Suprapubic skin (tissue), 4 donors: ENCODE data around the gene BPIFA2. TPM values are rescaled to one million over a fixed set of nuclear protein-coding genes. Genes with fewer than 3 reads are reported as not detected.
"Not testable (repeated sequence)": the region's sequence is repeated elsewhere in the genome, so short reads cannot be mapped to it uniquely, and the experiment has no call there.

Experiments used
- DNase-seq, 2 donors: peaks; one replicate each; pipeline ENCODE4 v3.0.0-alpha.2; 2019; ENCODE audit warnings: low spot score in 2 of 2
- H3K27ac ChIP-seq: fragments of 200-600 bp; sonication (generic); one replicate; pipeline ENCODE4 v1.5.1; 2019
- H3K27me3 ChIP-seq: fragments of 200-600 bp; sonication (generic); one replicate; pipeline ENCODE4 v1.5.1; 2019
- H3K36me3 ChIP-seq: fragments of 200-600 bp; sonication (generic); one replicate; pipeline ENCODE4 v1.5.1; 2019
- H3K4me1 ChIP-seq: fragments of 200-600 bp; sonication (generic); one replicate; pipeline ENCODE4 v1.5.1; 2019
- H3K4me3 ChIP-seq: fragments of 200-600 bp; sonication (generic); one replicate; pipeline ENCODE4 v1.5.1; 2019; ENCODE audit warnings: mild to moderate bottlenecking
- H3K9me3 ChIP-seq: fragments of 200-600 bp; sonication (generic); one replicate; pipeline ENCODE4 v1.5.1; 2019
- CTCF ChIP-seq, 2 donors: fragments of 200-600 bp in 1 of 2; fragments of 450-650 bp in 1 of 2; sonication (generic) in 1 of 2; IDR thresholded peaks; one replicate each; pipeline ENCODE4 v1.5.1; 2016 to 2019; ENCODE audit warnings: antibody characterized with exemption in 2 of 2, mild to moderate bottlenecking in 1 of 2, moderate library complexity in 1 of 2
- EP300 ChIP-seq: sonication (generic); formaldehyde crosslinking; IDR thresholded peaks from one replicate; pipeline ENCODE4 v1.6.1; 2017; ENCODE audit warnings: antibody characterized with exemption
- POLR2A ChIP-seq, 2 donors: fragments of 450-650 bp; IDR thresholded peaks; one replicate each; pipeline ENCODE4 v1.6.1; 2017; ENCODE audit warnings: antibody characterized with exemption in 2 of 2, mild to moderate bottlenecking in 2 of 2, moderate library complexity in 2 of 2
- POLR2AphosphoS5 ChIP-seq, 3 donors: sonication (generic); formaldehyde crosslinking; IDR thresholded peaks; one replicate each; pipeline ENCODE4 v1.6.1; 2017; ENCODE audit warnings: antibody characterized with exemption in 3 of 3
- WGBS: methylation state at CpG from one replicate; pipeline ENCODE4 v1.1.5; 2018; 5-methylcytosine and 5-hydroxymethylcytosine counted together
- total RNA-seq, 4 donors: library from RNA; depleted of rRNA; stranded (reverse); fragments of >200 nt; gene quantifications; one replicate each; pipeline ENCODE4 v1.1.0, GENCODE V29; 2016

Gene BPIFA2
- total RNA-seq: not detected

- no peak for DNase-seq
- H3K9me3 ChIP-seq: no peaks in the 10 kb centered on the region
- H3K4me3 ChIP-seq: no peak within 1 kb of the TSS
- no peak within 1 kb of the TSS for H3K27ac ChIP-seq
- no peaks in the 10 kb centered on the region for H3K4me1 ChIP-seq
- WGBS: 83% methylated on average over 8 of the region's 8 CpGs
- no peak for TF ChIP-seq POLR2AphosphoS5 (IDR thresholded peaks at IDR 0.05)
- no peak for TF ChIP-seq POLR2A (IDR thresholded peaks at IDR 0.05)
- TF ChIP-seq CTCF (IDR thresholded peaks at IDR 0.05): no peak
- TF ChIP-seq EP300: no peak
- H3K27me3 ChIP-seq: peaks cover 20% of the 10 kb centered on the region
- no peaks in the 10 kb centered on the region for H3K36me3 ChIP-seq
Measured at GRCh38 chr20:33167859-33168258, at the start of gene BPIFA2. Gene BPIFA2, plus strand, starts transcription at chr20:33168159. Its CDS starts 987 bp downstream, at chr20:33169146.

GRCh38 chr20:33119725-33120720, 47.9 kb upstream of the BPIFA2 start:
- 82% methylated on average over 3 of the region's 3 CpGs for WGBS
- no peak overlapping the region for H3K27ac ChIP-seq
- no peaks in the 10 kb centered on the region for H3K9me3 ChIP-seq
- no peaks in the 10 kb centered on the region for H3K4me1 ChIP-seq
- no peak overlapping the region for H3K4me3 ChIP-seq
- H3K36me3 ChIP-seq: no peaks in the 10 kb centered on the region
- H3K27me3 ChIP-seq: peaks cover 4% of the 10 kb centered on the region
- no peak for DNase-seq
- TF ChIP-seq CTCF (IDR thresholded peaks at IDR 0.05): no peak
- TF ChIP-seq EP300: no peak
- TF ChIP-seq POLR2A (IDR thresholded peaks at IDR 0.05): no peak
- TF ChIP-seq POLR2AphosphoS5 (IDR thresholded peaks at IDR 0.05): no peak

- H3K36me3 ChIP-seq: no peaks in the 10 kb centered on the region
- no peak for TF ChIP-seq EP300
- no peak for TF ChIP-seq POLR2AphosphoS5 (IDR thresholded peaks at IDR 0.05)
- no peak for TF ChIP-seq CTCF (IDR thresholded peaks at IDR 0.05)
- TF ChIP-seq POLR2A (IDR thresholded peaks at IDR 0.05): no peak
- no peak overlapping the region for H3K4me3 ChIP-seq
- H3K4me1 ChIP-seq: no peaks in the 10 kb centered on the region
- 97% methylated on average over 3 of the region's 3 CpGs for WGBS
- H3K27ac ChIP-seq: no peak overlapping the region
- H3K9me3 ChIP-seq: no peaks in the 10 kb centered on the region
- H3K27me3 ChIP-seq: peaks cover 8% of the 10 kb centered on the region
- no peak for DNase-seq
Measured at GRCh38 chr20:33120934-33121333, 47.0 kb upstream of the BPIFA2 start.

- not testable (repeated sequence) for H3K36me3 ChIP-seq, H3K9me3 ChIP-seq, H3K27ac ChIP-seq, H3K4me3 ChIP-seq, H3K4me1 ChIP-seq, DNase-seq
- WGBS: 63% methylated on average over 1 of the region's 1 CpG
- peaks cover 12% of the 10 kb centered on the region for H3K27me3 ChIP-seq
Measured at GRCh38 chr20:33122297-33122696, 45.7 kb upstream of the BPIFA2 start.

- peaks cover 12% of the 10 kb centered on the region for H3K27me3 ChIP-seq
- TF ChIP-seq POLR2A (IDR thresholded peaks at IDR 0.05): no peak
- no peak for TF ChIP-seq POLR2AphosphoS5 (IDR thresholded peaks at IDR 0.05)
- TF ChIP-seq CTCF (IDR thresholded peaks at IDR 0.05): no peak
- no peak for TF ChIP-seq EP300
- H3K4me1 ChIP-seq: no peaks in the 10 kb centered on the region
- no peaks in the 10 kb centered on the region for H3K36me3 ChIP-seq
- 51% methylated on average over 2 of the region's 2 CpGs for WGBS
- DNase-seq: no peak
- no peak overlapping the region for H3K27ac ChIP-seq
- H3K9me3 ChIP-seq: no peaks in the 10 kb centered on the region
- H3K4me3 ChIP-seq: no peak overlapping the region
Measured at GRCh38 chr20:33124261-33124660, 43.7 kb upstream of the BPIFA2 start.
